Stomach (tissue), 9 donors: ENCODE data around the gene ANKRD65. TPM values are rescaled to one million over a fixed set of nuclear protein-coding genes. Genes with fewer than 3 reads are reported as not detected.
A peak's percentile ranks its signal among the peaks of the same experiment; 100 is the strongest.

Experiments
- DNase-seq, 2 donors: peaks; one replicate each; pipeline versions ENCODE4 v3.0.0 to v3.0.0-alpha.2; 2013 to 2019
- H3K27ac ChIP-seq, 5 donors: fragments of 200-600 bp in 4 of 5; sonication (generic) in 4 of 5; one replicate each; pipeline ENCODE4 v1.5.1; 2013 to 2019; ENCODE audit warnings: mild to moderate bottlenecking in 1 of 5, moderate library complexity in 1 of 5
- H3K27me3 ChIP-seq, 3 donors: fragments of 200-600 bp; sonication (generic); one replicate each; pipeline ENCODE4 v1.5.1; 2017 to 2019; ENCODE audit warnings: mixed run types in 1 of 3
- H3K36me3 ChIP-seq, 4 donors: fragments of 200-600 bp; sonication (generic); 1 replicate in 3 of 4; 2 replicates in 1 of 4; pipeline ENCODE4 v1.5.1; 2016 to 2019
- H3K4me1 ChIP-seq, 4 donors: fragments of 200-600 bp; sonication (generic); one replicate each; pipeline ENCODE4 v1.5.1; 2016 to 2019
- H3K4me3 ChIP-seq, 4 donors: fragments of 200-600 bp; sonication (generic) in 3 of 4; one replicate each; pipeline ENCODE4 v1.5.1; 2016 to 2019; ENCODE audit warnings: mild to moderate bottlenecking in 1 of 4
- H3K9me3 ChIP-seq, 4 donors: fragments of 200-600 bp; sonication (generic); one replicate each; pipeline ENCODE4 v1.5.1; 2016 to 2019
- CTCF ChIP-seq, 7 experiments: fragments of 450-650 bp in 4 of 7; fragments of 200-600 bp in 3 of 7; sonication (generic) in 3 of 7; IDR thresholded peaks; one replicate each; pipeline ENCODE4 v1.5.1; 2016 to 2019; ENCODE audit warnings: antibody characterized with exemption in 7 of 7, control low read depth in 2 of 7, mild to moderate bottlenecking in 1 of 7
- EP300 ChIP-seq: sonication (generic); formaldehyde crosslinking; IDR thresholded peaks from one replicate; pipeline ENCODE4 v1.6.1; 2017; ENCODE audit warnings: antibody characterized with exemption
- POLR2A ChIP-seq, 4 donors: fragments of 450-650 bp; IDR thresholded peaks; one replicate each; pipeline ENCODE4 v1.6.1; 2016; ENCODE audit warnings: antibody characterized with exemption in 4 of 4, control low read depth in 2 of 4, mild to moderate bottlenecking in 1 of 4, moderate library complexity in 1 of 4
- POLR2AphosphoS5 ChIP-seq, 3 donors: sonication (generic); formaldehyde crosslinking; IDR thresholded peaks; one replicate each; pipeline ENCODE4 v1.6.1; 2016; ENCODE audit warnings: antibody characterized with exemption in 3 of 3
- WGBS, 5 donors: extraction: QIAGEN DNeasy Blood & Tissue Kit in 3 of 5; methylation state at CpG; one replicate each; pipeline versions ENCODE4 v1.1.5 to v1.1.7; 2013 to 2018; 5-methylcytosine and 5-hydroxymethylcytosine counted together
- intact Hi-C: fragments of 100-400 bp; cut with DNase I; formaldehyde crosslinking; loops from one replicate; pipeline ENCODE4 v1.15.1; 2023; ENCODE audit warnings: low total_unique reads
- polyA plus RNA-seq, 3 donors: library from polyadenylated mRNA; stranded (reverse); fragments of 200-250 nt; gene quantifications; one replicate each; pipeline ENCODE4 v1.2.3, GENCODE V29; 2013
- total RNA-seq, 5 donors: library from RNA; depleted of rRNA; stranded (reverse); fragments of >200 nt; gene quantifications; one replicate each; pipeline versions ENCODE4 v1.1.0 to v1.2.3, GENCODE V29; 2014 to 2016
- donor health status: healthy with polysubstance abuse.
- donor health status: Bipolar disorder and iron deficiency.
- donor health status: healthy.

Gene ANKRD65
- total and polyA plus RNA-seq, 8 donors = 0.89 to 13.6 (median 8.7) TPM; not detected in 1

- Histone ChIP-seq H3K4me3 (no peak overlapping the region), H3K27me3 (no peaks in the 10 kb centered on the region), H3K27ac (no peak overlapping the region), H3K36me3 (peaks cover 7 to 43% (median 32%) of the 10 kb centered on the region in 4 donors), H3K9me3 (no peaks in the 10 kb centered on the region), H3K4me1 (peaks cover 0 to 3% (median 1%) of the 10 kb centered on the region in 4 donors)
- no peak for TF ChIP-seq POLR2AphosphoS5 (IDR thresholded peaks at IDR 0.05)
- no peak for TF ChIP-seq POLR2A (IDR thresholded peaks at IDR 0.05)
- intact Hi-C loops = no loop called here
- DNase-seq = no peak
- WGBS, 5 donors = 72 to 81% (median 78%) methylated on average over 3 to 8 of the region's 8 CpGs
Measured at GRCh38 chr1:1381294-1381693, 39.8 kb downstream of the ANKRD65 start.

DNA sequence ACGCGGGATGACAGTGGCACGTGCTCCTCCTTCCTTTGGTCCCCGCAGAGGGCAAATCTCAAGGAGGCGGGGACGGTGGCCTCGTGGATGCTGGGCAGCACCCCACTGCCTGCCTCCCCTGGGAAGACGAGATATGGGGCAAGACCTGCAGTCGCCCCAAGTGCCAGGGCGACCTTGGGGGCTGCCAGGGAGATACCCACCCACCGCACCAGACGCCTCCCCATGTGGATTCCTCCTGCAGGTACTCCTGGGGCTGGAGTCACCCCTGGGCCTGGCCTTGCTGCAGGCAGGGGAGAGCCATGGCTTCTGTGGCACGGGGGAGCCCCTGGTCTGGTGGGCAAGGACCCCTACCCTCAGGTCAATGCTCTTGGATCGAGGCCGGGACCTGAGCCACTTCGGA is 40.2 kb downstream of the ANKRD65 start:
- intact Hi-C loops = no loop called here
- no peak for DNase-seq
- TF ChIP-seq POLR2A (IDR thresholded peaks at IDR 0.05) (no peak), POLR2AphosphoS5 (IDR thresholded peaks at IDR 0.05) (no peak), EP300 (no peak)
- H3K27ac ChIP-seq = no peak overlapping the region
- no peaks in the 10 kb centered on the region for H3K9me3 ChIP-seq
- WGBS, 5 donors = 92 to 100% (median 94%) methylated on average over 3 to 16 of the region's 16 CpGs
- peaks cover 3 to 8% (median 6%) of the 10 kb centered on the region in 4 donors for H3K4me1 ChIP-seq
- peaks cover 3 to 38% (median 28%) of the 10 kb centered on the region in 4 donors for H3K36me3 ChIP-seq
- no peaks in the 10 kb centered on the region for H3K27me3 ChIP-seq
- no peak overlapping the region for H3K4me3 ChIP-seq

- intact Hi-C loops = no loop called here
- TF ChIP-seq EP300 = no peak
- no peak for TF ChIP-seq POLR2A (IDR thresholded peaks at IDR 0.05)
- TF ChIP-seq POLR2AphosphoS5 (IDR thresholded peaks at IDR 0.05) = no peak
- no peak for TF ChIP-seq CTCF (IDR thresholded peaks at IDR 0.05)
- Histone ChIP-seq H3K9me3 (no peaks in the 10 kb centered on the region), H3K4me1 (peaks cover 16 to 31% (median 28%) of the 10 kb centered on the region in 4 donors), H3K4me3 (no peak overlapping the region), H3K36me3 (peaks cover 0 to 37% (median 27%) of the 10 kb centered on the region in 4 donors), H3K27ac (no peak overlapping the region), H3K27me3 (no peaks in the 10 kb centered on the region)
- DNase-seq = no peak
- WGBS, 5 donors = 94 to 96% (median 95%) methylated on average over 16 of the region's 16 CpGs
Measured at GRCh38 chr1:1377540-1378205, 43.4 kb downstream of the ANKRD65 start.

GRCh38 chr1:1376551-1377226 is 44.4 kb downstream of the ANKRD65 start:
- H3K4me1 ChIP-seq = peaks cover 26 to 41% (median 38%) of the 10 kb centered on the region in 4 donors
- no peak overlapping the region for H3K4me3 ChIP-seq
- peaks cover 0 to 37% (median 26%) of the 10 kb centered on the region in 4 donors for H3K36me3 ChIP-seq
- no peaks in the 10 kb centered on the region for H3K27me3 ChIP-seq
- TF ChIP-seq POLR2A (IDR thresholded peaks at IDR 0.05) = no peak
- TF ChIP-seq POLR2AphosphoS5 (IDR thresholded peaks at IDR 0.05) = no peak
- TF ChIP-seq EP300 = no peak
- TF ChIP-seq CTCF (IDR thresholded peaks at IDR 0.05) = no peak
- H3K9me3 ChIP-seq = no peaks in the 10 kb centered on the region
- intact Hi-C loops = no loop called here
- H3K27ac ChIP-seq = peak overlapping the region in 3 of 5 donors; percentile 2 to 98 (median 95)
- DNase-seq = no peak
- WGBS, 5 donors = 80 to 90% (median 83%) methylated on average over 10 of the region's 10 CpGs

DNA sequence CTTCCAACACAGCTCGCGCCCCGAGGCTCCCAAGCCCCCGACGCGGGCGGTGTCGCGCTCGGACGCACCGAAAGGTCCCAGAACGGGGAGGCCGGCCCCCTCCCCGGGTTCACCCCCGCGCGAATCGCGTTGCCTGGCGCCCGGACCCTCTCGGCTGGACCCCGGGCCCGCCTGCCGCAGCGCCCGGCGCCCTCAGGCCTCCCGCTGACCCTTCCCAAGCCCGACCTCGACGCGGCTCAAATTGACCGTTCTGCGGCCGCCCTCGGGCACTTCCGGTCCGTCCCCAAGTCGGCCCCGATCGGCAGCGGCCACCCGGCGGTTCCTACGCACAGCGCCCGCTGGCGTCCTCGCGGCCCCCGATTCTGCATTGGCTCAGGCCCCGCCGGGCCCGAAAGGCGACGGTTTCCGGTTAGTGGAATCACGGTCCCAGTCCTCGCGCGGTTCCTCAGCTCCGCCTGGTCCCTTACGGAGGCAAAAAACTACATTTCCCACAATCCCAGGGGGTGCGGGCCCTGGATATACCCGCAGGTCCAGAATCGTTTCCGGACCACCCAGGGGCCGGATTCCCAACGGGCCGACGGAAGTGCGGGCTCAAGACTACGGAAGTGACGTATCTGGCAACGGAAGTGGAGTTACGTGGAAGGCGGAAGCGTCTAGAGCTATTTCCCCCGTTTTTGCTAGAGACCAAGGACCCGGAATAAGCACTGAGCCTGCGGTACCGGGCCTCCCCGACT is 46.0 kb downstream of the ANKRD65 start, which contains the start of gene AURKAIP1:
Gene AURKAIP1, minus strand, starts transcription at position 279 of the 734 bp plus-strand sequence. CDS start 451 bp downstream, outside the sequence.
- Histone ChIP-seq H3K27ac (peak within 1 kb of the TSS; percentile 90 to 98 (median 95)), H3K4me3 (peak within 1 kb of the TSS; percentile 62 to 100 (median 90)), H3K4me1 (peaks cover 29 to 47% (median 43%) of the 10 kb centered on the region in 4 donors), H3K9me3 (no peaks in the 10 kb centered on the region), H3K36me3 (peaks cover 0 to 26% (median 16%) of the 10 kb centered on the region in 4 donors), H3K27me3 (no peaks in the 10 kb centered on the region)
- DNase-seq = peak; percentile 98 to 100
- TF ChIP-seq CTCF (IDR thresholded peaks at IDR 0.05) (peak in 2 of 7 experiments; percentile 29), POLR2A (IDR thresholded peaks at IDR 0.05) (peak in 1 of 4 donors; percentile 24), POLR2AphosphoS5 (IDR thresholded peaks at IDR 0.05) (peak; percentile 67 to 96 (median 76)), EP300 (no peak)
- 0 to 1% (median 0%) methylated on average over 42 to 85 of the region's 85 CpGs for WGBS, 5 donors
- intact Hi-C loops = no loop called here
